Heart left ventricle (tissue), 13 donors: ENCODE data around the gene PIM3.

Experiments
- POLR2A ChIP-seq, 2 donors: fragments of 450-650 bp; IDR thresholded peaks; one replicate each; pipeline ENCODE4 v1.6.1; 2017; ENCODE audit warnings: antibody characterized with exemption in 2 of 2, mild to moderate bottlenecking in 2 of 2, moderate library complexity in 2 of 2
- TF ChIP-seq, protein P1 (sequence below), 12 donors: fragments of 200-600 bp; sonication (generic) in 4 of 12; IDR thresholded peaks; one replicate each; pipeline versions ENCODE4 v1.5.0 to v1.8.0; 2018 to 2022; ENCODE audit warnings: antibody characterized with exemption in 12 of 12, mild to moderate bottlenecking in 5 of 12
- donor health status: ischemic (EF 13 %, LVEDD 7.1; RV severe dilation, severe dysfunction).
- donor health status: DM: no; HTN: yes; CAD: no.
- donor health status: DM: no; HTN: no; CAD: no.
- donor health status: ischemic (EF 25% LVEDD 6.9; RV normal size, moderate dysfunction).
- donor health status: ischemic (EF 25% LVEDD 5.7; RV mildly dilated, moderate dysfunction).
- donor health status: ischemic (EF 35%, LVEDD 5.7; RV mildly dilated, moderate dysfunction).
- donor health status: nonischemic (EF 11% LVEDD 7.7; RV severe dilation, severe dysfunction).
- donor health status: DM: yes; HTN: yes; CAD: no.
- donor health status: PGD.
- donor health status: ischemic (EF 29% LVEDD 5.4; RV normal size, mild dysfunction).
- donor health status: nonischemic (EF 23%, LVEDD 6.1; RV moderate dilation, normal function).

DNA sequence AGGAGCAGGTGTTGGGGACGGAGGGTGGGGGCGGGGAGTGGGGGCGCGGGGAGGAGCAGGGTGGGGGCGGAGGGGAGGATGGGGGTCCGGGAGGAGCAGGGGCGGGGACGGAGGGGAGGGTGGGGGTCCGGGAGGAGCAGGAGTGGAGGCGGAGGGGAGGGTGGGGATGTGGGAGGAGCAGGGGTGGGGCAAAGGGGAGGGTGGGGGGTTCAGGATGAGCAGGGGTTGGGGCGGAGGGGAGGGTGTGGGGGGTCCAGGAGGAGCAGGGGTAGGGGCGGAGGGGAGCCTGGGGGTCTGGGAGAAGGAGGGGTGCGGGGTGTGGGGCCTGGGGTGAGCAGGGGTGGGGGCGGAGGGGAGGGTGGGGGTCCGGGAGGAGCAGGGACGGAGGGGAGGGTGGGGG lies 25.0 kb upstream of the PIM3 start:
- TF ChIP-seq, protein P1, sequence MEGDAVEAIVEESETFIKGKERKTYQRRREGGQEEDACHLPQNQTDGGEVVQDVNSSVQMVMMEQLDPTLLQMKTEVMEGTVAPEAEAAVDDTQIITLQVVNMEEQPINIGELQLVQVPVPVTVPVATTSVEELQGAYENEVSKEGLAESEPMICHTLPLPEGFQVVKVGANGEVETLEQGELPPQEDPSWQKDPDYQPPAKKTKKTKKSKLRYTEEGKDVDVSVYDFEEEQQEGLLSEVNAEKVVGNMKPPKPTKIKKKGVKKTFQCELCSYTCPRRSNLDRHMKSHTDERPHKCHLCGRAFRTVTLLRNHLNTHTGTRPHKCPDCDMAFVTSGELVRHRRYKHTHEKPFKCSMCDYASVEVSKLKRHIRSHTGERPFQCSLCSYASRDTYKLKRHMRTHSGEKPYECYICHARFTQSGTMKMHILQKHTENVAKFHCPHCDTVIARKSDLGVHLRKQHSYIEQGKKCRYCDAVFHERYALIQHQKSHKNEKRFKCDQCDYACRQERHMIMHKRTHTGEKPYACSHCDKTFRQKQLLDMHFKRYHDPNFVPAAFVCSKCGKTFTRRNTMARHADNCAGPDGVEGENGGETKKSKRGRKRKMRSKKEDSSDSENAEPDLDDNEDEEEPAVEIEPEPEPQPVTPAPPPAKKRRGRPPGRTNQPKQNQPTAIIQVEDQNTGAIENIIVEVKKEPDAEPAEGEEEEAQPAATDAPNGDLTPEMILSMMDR (IDR thresholded peaks at IDR 0.05), result no peak
- no peak for TF ChIP-seq POLR2A (IDR thresholded peaks at IDR 0.05)
